ENCODE data around the gene ARHGAP9. TPM values are rescaled to one million over a fixed set of nuclear protein-coding genes. Genes with fewer than 3 reads are reported as not detected.

ARHGAP9 gene
- total RNA-seq, 1 donor from 2014 or later: 54.2 TPM

DNA sequence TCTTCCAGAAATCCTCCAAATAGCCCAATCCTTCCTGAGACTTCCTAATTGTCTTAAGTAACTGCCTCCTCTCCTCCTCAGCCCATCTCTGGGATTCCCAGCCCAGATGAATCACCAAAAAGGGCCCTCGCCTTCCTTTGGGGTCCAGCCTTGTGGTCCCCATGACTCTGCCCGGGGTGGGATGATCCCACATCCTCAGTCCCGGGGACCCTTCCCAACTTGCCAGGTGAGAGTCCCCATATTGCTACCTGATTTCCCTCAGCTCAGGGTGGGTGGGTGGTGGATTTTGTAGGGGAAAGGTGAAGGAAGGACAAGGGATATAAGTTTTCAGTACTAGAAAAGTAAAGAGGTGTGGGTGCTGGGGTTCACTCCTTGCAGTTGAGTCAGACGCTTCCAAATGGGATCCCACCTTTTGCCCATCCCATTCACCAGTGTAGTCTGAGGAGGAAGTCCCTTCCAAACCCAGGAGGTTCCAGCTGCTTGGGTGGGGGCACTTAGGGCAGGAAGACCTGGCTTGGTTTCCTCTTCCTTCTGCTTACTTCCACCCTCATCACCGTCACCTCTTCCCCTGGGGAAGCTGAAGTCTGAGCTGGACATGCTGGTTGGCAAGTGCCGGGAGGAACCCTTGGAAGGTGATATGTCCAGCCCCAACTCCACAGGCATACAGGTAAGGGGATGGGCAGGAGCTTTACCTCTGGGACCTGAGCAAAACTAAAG lies 14.5 kb downstream of the ARHGAP9 start:
- Histone ChIP-seq H3K36me3 (no peaks in the 10 kb centered on the region), H3K27ac (no peak overlapping the region), H3K9me3 (no peaks in the 10 kb centered on the region), H3K27me3 (ENCODE audit: low read depth) (peaks cover 5% of the 10 kb centered on the region), H3K4me3 (no peak overlapping the region), H3K4me1 (peaks cover 25% of the 10 kb centered on the region)
- no peak for ATAC-seq
- intact Hi-C loops (cut with DNase I): no loop called here
- TF ChIP-seq, protein P1, sequence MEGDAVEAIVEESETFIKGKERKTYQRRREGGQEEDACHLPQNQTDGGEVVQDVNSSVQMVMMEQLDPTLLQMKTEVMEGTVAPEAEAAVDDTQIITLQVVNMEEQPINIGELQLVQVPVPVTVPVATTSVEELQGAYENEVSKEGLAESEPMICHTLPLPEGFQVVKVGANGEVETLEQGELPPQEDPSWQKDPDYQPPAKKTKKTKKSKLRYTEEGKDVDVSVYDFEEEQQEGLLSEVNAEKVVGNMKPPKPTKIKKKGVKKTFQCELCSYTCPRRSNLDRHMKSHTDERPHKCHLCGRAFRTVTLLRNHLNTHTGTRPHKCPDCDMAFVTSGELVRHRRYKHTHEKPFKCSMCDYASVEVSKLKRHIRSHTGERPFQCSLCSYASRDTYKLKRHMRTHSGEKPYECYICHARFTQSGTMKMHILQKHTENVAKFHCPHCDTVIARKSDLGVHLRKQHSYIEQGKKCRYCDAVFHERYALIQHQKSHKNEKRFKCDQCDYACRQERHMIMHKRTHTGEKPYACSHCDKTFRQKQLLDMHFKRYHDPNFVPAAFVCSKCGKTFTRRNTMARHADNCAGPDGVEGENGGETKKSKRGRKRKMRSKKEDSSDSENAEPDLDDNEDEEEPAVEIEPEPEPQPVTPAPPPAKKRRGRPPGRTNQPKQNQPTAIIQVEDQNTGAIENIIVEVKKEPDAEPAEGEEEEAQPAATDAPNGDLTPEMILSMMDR (IDR thresholded peaks at IDR 0.05): no peak
- no peak for DNase-seq

DNA sequence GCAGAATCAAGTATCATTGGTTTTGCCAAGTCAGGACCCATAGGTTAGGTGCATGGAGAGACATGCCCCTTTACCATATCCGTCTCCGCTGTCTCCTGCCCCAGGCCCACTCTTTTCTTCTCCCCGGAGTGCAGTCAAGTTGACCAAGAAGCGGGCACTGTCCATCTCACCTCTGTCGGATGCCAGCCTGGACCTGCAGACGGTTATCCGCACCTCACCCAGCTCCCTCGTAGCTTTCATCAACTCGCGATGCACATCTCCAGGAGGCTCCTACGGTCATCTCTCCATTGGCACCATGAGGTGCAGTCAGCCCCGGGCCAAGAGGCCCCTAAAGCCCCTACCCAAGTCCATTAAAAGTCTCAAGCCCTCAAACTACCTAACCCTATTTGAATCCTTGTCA lies 15.1 kb downstream of the ARHGAP9 start:
- intact Hi-C loops (cut with DNase I): no loop called here
- H3K27me3 ChIP-seq (ENCODE audit: low read depth): peaks cover 5% of the 10 kb centered on the region
- H3K27ac ChIP-seq: no peak overlapping the region
- TF ChIP-seq, protein P1 (IDR thresholded peaks at IDR 0.05): no peak
- ATAC-seq (no peak), DNase-seq (no peak)
- peaks cover 28% of the 10 kb centered on the region for H3K4me1 ChIP-seq
- no peak overlapping the region for H3K4me3 ChIP-seq
- H3K9me3 ChIP-seq: no peaks in the 10 kb centered on the region
- no peaks in the 10 kb centered on the region for H3K36me3 ChIP-seq

DNA sequence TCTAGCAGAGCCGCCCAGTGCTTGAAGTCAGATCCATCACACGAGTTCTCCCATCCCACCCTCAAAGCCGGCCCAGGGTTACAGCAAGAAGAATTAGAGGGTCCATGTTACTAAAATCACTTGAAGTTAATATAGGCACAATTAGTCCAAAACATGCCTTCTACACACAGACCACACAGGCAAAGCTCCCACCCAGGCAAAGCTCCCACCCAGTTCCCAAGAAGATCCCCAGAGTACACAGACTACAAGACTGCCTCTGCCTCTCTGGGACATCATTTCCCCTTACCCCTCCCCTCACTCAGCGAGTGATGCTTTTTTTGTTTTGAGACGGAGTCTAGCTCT lies 16.8 kb downstream of the ARHGAP9 start:
- intact Hi-C loops (cut with DNase I): no loop called here
- Histone ChIP-seq H3K27ac (no peak overlapping the region), H3K4me3 (peak overlapping the region; percentile 83), H3K27me3 (ENCODE audit: low read depth) (peaks cover 3% of the 10 kb centered on the region), H3K4me1 (peaks cover 36% of the 10 kb centered on the region), H3K9me3 (no peaks in the 10 kb centered on the region), H3K36me3 (no peaks in the 10 kb centered on the region)
- TF ChIP-seq, protein P1 (IDR thresholded peaks at IDR 0.05): peak; percentile 29
- ATAC-seq (no peak), DNase-seq (no peak)

DNA sequence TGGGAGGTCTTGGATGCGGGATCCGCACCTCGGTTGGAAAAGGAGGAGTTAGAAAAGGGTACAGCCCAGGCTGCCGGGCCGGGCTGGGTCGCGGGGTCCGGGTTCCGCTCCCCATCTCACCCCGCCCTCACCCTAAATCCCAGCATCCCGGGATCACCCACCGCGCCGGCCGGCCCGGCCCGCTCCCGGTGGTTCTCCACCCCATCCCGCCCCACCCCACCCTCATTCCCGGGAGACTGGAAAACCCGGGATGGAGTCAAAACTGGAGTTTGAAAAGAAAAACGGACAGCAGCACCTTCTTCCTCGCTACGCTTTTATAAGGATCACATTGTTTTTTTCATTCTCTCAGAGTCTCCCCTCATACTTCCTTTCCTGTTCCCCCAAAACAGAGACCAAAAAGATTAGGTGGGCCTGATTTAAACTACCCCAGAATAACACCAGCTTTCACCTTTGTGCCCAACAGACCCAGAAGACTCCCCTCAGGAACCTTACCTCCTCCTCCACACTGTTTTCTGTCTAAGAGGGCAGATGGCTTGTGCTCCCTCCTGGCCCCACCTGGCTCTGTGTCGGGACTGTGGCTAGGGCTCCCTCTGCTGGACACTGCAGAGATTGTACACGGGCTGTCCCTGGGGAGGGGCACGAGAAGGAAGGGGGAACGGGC lies 17.3 kb downstream of the ARHGAP9 start:
- DNase-seq (peak; percentile 88), ATAC-seq (peak; percentile 87 to 91)
- H3K9me3 ChIP-seq: no peaks in the 10 kb centered on the region
- TF ChIP-seq, protein P1 (IDR thresholded peaks at IDR 0.05): peak; percentile 92
- H3K36me3 ChIP-seq: no peaks in the 10 kb centered on the region
- intact Hi-C loops (cut with DNase I): no loop called here
- H3K4me3 ChIP-seq: peak overlapping the region; percentile 83
- H3K4me1 ChIP-seq: peaks cover 36% of the 10 kb centered on the region
- peak overlapping the region; percentile 68 for H3K27ac ChIP-seq
- no peaks in the 10 kb centered on the region for H3K27me3 ChIP-seq (ENCODE audit: low read depth)

- peaks cover 36% of the 10 kb centered on the region for H3K4me1 ChIP-seq
- no peaks in the 10 kb centered on the region for H3K27me3 ChIP-seq (ENCODE audit: low read depth)
- intact Hi-C loops (cut with DNase I): no loop called here
- peak overlapping the region; percentile 68 for H3K27ac ChIP-seq
- no peaks in the 10 kb centered on the region for H3K9me3 ChIP-seq
- H3K36me3 ChIP-seq: no peaks in the 10 kb centered on the region
- no peak for DNase-seq
- TF ChIP-seq, protein P1 (IDR thresholded peaks at IDR 0.05): no peak
- H3K4me3 ChIP-seq: peak overlapping the region; percentile 83
- no peak for ATAC-seq
Observed at GRCh38 chr12:57461917-57462250, 17.8 kb downstream of the ARHGAP9 start.

Measured in lower lobe of right lung (tissue), 2 donors.